Measurements from ENCODE around the gene TRIM14.

TRIM14 gene

GRCh38 chr9:98118640-98119601, at the start of gene TRIM14:
TSS of gene TRIM14 (minus strand) at chr9:98119222. CDS start at chr9:98119188, 34 bp downstream.
- peak; percentile 58 for DNase-seq (ENCODE audit: low spot score)

- no peak for DNase-seq (ENCODE audit: low spot score)
Observed at GRCh38 chr9:98168153-98168780, 49.2 kb upstream of the TRIM14 start.

GRCh38 chr9:98164912-98165311, 45.9 kb upstream of the TRIM14 start:
- no peak for DNase-seq (ENCODE audit: low spot score)

GRCh38 chr9:98162613-98163012, 43.6 kb upstream of the TRIM14 start:
- DNase-seq (ENCODE audit: low spot score): no peak

- no peak for DNase-seq (ENCODE audit: low spot score)
Observed at GRCh38 chr9:98161851-98162250, 42.8 kb upstream of the TRIM14 start.

GRCh38 chr9:98159790-98160189, 40.8 kb upstream of the TRIM14 start:
- DNase-seq (ENCODE audit: low spot score): no peak

- DNase-seq (ENCODE audit: low spot score): no peak
Observed at GRCh38 chr9:98159301-98159700, 40.3 kb upstream of the TRIM14 start.

- no peak for DNase-seq (ENCODE audit: low spot score)
Observed at GRCh38 chr9:98158071-98158831, 39.2 kb upstream of the TRIM14 start.

GRCh38 chr9:98157372-98157771, 38.4 kb upstream of the TRIM14 start:
- no peak for DNase-seq (ENCODE audit: low spot score)

- DNase-seq (ENCODE audit: low spot score): no peak
Observed at GRCh38 chr9:98154678-98155077, 35.7 kb upstream of the TRIM14 start.

- no peak for DNase-seq (ENCODE audit: low spot score)
Observed at GRCh38 chr9:98152526-98152925, 33.5 kb upstream of the TRIM14 start.

- DNase-seq (ENCODE audit: low spot score): no peak
Observed at GRCh38 chr9:98150721-98151120, 31.7 kb upstream of the TRIM14 start.

- no peak for DNase-seq (ENCODE audit: low spot score)
Observed at GRCh38 chr9:98150164-98150563, 31.1 kb upstream of the TRIM14 start.

- DNase-seq (ENCODE audit: low spot score): no peak
Observed at GRCh38 chr9:98149422-98149821, 30.4 kb upstream of the TRIM14 start.

GRCh38 chr9:98148486-98148885, 29.5 kb upstream of the TRIM14 start:
- DNase-seq (ENCODE audit: low spot score): no peak

GRCh38 chr9:98147582-98147981, 28.6 kb upstream of the TRIM14 start:
- DNase-seq (ENCODE audit: low spot score): no peak

- no peak for DNase-seq (ENCODE audit: low spot score)
Observed at GRCh38 chr9:98146101-98146991, 27.3 kb upstream of the TRIM14 start.

GRCh38 chr9:98144631-98145030, 25.6 kb upstream of the TRIM14 start:
- no peak for DNase-seq (ENCODE audit: low spot score)

GRCh38 chr9:98144076-98144475, 25.1 kb upstream of the TRIM14 start:
- DNase-seq (ENCODE audit: low spot score): no peak

GRCh38 chr9:98142925-98143481, 24.0 kb upstream of the TRIM14 start:
- no peak for DNase-seq (ENCODE audit: low spot score)

Measured in NAMALWA (cell line).